HG03457 (cell line): ENCODE measurements around the gene MOB1B.
"Not testable (repeated sequence)": the region's sequence is repeated elsewhere in the genome, so short reads cannot be mapped to it uniquely, and the experiment has no call there.

Experiments used
- ATAC-seq: cut with Tn5 transposase; IDR thresholded peaks from one replicate; pipeline ENCODE4 v1.9.1; 2021; ENCODE audit warnings: moderate number of reproducible peaks; ENCODE audit not compliant: unreplicated experiment

MOB1B gene

DNA sequence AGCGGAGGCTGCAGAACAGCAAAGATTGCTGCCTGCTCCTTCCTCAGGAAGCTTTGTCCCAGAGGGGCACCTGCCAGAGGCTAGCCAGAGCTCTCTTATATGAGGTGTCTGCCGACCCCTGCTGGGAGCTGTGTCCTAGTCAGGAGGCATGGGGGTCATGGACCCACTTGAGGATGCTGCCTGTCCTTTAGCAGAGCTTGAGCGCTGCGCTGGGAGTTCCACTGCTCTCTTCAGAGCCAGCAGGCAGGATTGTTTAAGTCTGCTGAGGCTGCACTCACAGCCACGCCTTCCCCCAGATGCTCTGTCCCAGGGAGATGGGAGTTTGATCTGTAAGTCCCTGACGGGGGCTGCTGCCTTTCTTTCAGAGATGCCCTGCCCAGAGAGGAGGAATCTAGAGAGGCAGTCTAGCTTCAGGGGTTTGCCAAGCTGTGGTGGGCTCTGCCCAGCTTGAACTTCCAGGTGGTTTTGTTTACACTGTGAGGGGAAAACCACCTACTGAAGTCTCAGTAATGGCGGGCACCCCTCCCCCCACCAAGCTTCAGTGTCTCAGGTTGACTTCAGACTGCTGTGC lies 102.2 kb downstream of the MOB1B start:
- ATAC-seq = no peak

DNA sequence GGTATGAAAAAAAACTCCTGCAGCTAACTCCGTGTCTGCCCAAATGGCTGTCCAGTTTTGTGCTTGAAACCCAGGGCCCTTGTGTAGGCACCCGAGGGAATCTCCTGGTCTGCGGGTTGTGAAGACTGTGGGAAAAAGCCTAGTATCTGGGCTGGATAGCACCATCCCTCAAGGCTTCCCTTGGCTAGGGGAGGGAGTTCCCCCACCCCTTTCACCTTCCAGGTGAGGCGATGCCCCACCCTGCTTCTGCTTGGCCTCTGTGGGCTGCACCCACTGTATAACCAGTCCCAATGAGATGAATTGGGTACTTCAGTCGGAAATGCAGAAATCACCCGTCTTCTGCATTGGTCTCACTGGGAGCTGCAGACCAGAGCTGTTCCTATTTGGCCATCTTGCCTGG lies 102.9 kb downstream of the MOB1B start:
- not testable (repeated sequence) for ATAC-seq

GRCh38 chr4:71006203-71006907 lies 104.2 kb downstream of the MOB1B start:
- ATAC-seq = peak; percentile 85

DNA sequence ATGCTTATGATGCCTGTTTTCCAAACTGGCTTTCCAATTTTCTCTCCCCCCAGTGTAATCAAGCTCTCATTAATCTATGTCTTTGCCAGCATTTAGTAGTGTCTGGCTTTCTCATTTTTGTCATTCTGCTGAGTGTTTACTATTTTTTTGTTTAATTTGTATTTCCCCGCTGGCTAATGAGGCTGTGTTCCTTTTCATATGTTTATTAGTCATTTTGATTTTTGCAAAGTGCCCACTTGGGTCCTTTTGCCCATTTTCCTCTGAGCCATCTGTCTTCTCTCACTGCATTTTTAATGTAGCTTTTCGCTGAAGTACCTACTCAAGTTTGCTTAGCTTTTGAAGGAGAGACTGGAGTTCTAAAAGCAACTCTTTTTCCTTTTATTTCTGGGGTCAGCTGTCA lies 106.0 kb downstream of the MOB1B start:
- ATAC-seq = no peak

DNA sequence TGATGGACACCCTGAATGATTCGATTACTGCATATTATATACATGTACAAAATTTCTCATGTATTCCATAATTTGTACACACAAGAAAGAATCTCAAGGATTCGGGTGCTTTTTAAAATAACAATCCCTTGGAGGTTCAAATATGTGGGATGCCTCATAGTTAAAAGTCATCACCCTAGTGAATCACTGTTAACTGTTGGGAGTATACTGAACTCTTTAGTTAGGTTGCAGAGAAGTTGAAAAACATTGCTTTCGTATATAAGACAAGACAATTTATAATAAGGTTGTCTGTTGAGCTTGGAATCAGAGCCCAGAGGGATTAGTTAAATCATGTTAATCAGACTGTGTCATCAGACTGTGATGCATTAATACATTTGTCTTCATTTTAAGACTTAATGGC lies 106.9 kb downstream of the MOB1B start:
- no peak for ATAC-seq

GRCh38 chr4:71009890-71010588 lies 107.9 kb downstream of the MOB1B start:
- no peak for ATAC-seq

GRCh38 chr4:71011451-71011850 lies 109.3 kb downstream of the MOB1B start:
- ATAC-seq = no peak

DNA sequence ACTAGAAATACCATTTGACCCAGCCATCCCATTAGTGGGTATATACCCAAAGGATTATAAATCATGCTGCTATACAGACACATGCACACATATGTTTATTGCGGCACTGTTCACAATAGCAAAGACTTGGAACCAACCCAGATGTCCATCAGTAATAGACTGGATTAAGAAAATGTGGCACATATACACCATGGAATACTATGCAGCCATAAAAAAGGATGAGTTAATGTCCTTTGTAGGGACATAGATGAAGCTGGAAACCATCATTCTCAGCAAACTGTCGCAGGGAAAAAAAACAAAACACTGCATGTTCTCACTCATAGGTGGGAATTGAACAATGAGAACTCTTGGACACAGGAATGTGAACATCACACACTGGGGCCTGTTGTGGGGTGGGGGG lies 115.2 kb downstream of the MOB1B start:
- not testable (repeated sequence) for ATAC-seq

DNA sequence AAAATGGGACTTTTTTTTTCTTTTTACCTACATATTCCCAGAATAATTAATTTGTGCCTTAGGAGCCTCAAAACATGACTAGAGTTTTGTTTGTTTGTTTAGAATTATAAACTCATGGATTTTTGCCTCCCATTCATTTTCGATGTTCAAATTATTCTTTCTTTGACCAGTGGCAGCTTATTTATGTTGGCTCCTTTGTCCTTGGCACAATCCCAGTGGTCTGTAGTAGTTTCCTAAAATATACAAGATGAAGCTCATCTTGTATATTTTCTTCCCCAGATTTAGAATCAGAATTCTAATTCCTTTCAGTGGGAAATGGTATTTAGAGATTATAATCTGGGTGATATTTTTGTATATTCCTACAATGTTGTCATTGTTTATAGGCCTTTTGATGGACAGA lies 118.4 kb downstream of the MOB1B start:
- no peak for ATAC-seq

GRCh38 chr4:71025654-71026053 lies 123.5 kb downstream of the MOB1B start:
- ATAC-seq = no peak

GRCh38 chr4:71026086-71026485 lies 123.9 kb downstream of the MOB1B start:
- ATAC-seq = no peak

GRCh38 chr4:71027611-71028010 lies 125.4 kb downstream of the MOB1B start:
- no peak for ATAC-seq

GRCh38 chr4:71029504-71029903 lies 127.3 kb downstream of the MOB1B start:
- no peak for ATAC-seq

DNA sequence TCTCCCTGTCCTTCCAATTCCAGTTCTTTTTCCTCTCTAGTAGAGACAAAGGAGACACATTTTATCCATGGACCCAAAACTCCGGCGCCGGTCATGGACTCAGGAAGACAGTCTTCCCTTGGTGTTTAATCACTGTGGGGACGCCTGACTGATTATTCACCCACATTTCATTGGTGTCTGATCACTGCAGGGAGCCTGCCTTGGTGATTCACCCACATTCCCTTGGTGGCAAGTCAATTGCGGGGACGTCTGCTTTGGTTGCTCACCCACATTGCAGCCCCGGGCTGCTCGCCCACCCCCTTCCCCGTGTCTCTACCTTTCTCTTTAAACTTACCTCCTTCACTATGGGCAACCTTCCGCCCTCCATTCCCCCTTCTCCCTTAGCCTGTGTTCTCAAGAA lies 129.9 kb downstream of the MOB1B start:
- ATAC-seq = not testable (repeated sequence)
